HepG2 (cell line): Measurements from ENCODE around the gene NGFR. TPM values are rescaled to one million over a fixed set of nuclear protein-coding genes. Genes with fewer than 3 reads are reported as not detected.

ENCODE experiments used
- ELF1 ChIP-seq: sonication (generic); formaldehyde crosslinking; IDR thresholded peaks from 2 replicates; pipeline ENCODE4 v1.4.0; 2020; ENCODE audit warnings: missing genetic modification reagents
- FOXA3 ChIP-seq: IDR thresholded peaks from 2 replicates; pipeline ENCODE4 v1.6.1; 2016; ENCODE audit warnings: missing genetic modification reagents, missing compliant biosample characterization
- HMG20A ChIP-seq: IDR thresholded peaks from 2 replicates; pipeline ENCODE4 v1.6.1; 2016; ENCODE audit warnings: borderline replicate concordance
- HMGXB4 ChIP-seq, 2 experiments: sonication (generic) in 1 of 2; formaldehyde crosslinking in 1 of 2; IDR thresholded peaks; 2 replicates each; pipeline versions ENCODE4 v1.4.0 to v1.6.1; 2018 to 2020; ENCODE audit warnings: missing genetic modification reagents in 2 of 2, borderline replicate concordance in 1 of 2, low read depth in 1 of 2, mild to moderate bottlenecking in 1 of 2, missing biosample characterization in 1 of 2
- JUNB ChIP-seq: sonication (generic); formaldehyde crosslinking; IDR thresholded peaks from 2 replicates; pipeline ENCODE4 v1.8.0; 2022; ENCODE audit warnings: missing genetic modification reagents, mild to moderate bottlenecking, borderline replicate concordance
- KAT7 ChIP-seq: IDR thresholded peaks from 2 replicates; pipeline ENCODE4 v1.6.1; 2018; ENCODE audit warnings: borderline replicate concordance, missing compliant biosample characterization
- MAFF ChIP-seq: IDR thresholded peaks from 2 replicates; pipeline ENCODE4 v1.6.1; 2011; ENCODE audit warnings: low read depth, low read length, improper control_type of control experiment
- MAFK ChIP-seq, 2 experiments: IDR thresholded peaks in 1 of 2; conservative IDR thresholded peaks in 1 of 2; 2 replicates each; pipeline ENCODE4 v1.6.1; 2011; ENCODE audit warnings: improper control_type of control experiment in 2 of 2, low read length in 2 of 2
- RXRB ChIP-seq: IDR thresholded peaks from 2 replicates; pipeline ENCODE4 v1.6.1; 2016; ENCODE audit warnings: borderline replicate concordance, missing genetic modification reagents, missing compliant biosample characterization
- SMYD3 ChIP-seq: sonication (generic); formaldehyde crosslinking; IDR thresholded peaks from 2 replicates; pipeline ENCODE4 v1.8.1; 2023; ENCODE audit warnings: mild to moderate bottlenecking, missing genetic modification reagents
- ZBTB42 ChIP-seq: sonication (generic); formaldehyde crosslinking; IDR thresholded peaks from 2 replicates; pipeline ENCODE4 v1.5.0; 2020; ENCODE audit warnings: mild to moderate bottlenecking, missing genetic modification reagents
- ZFP36 ChIP-seq: fragments of 150-350 bp; IDR thresholded peaks from 2 replicates; pipeline ENCODE4 v1.6.1; 2018; ENCODE audit warnings: borderline replicate concordance, low read length, low read depth; ENCODE audit not compliant: partially characterized antibody
- ZNF138 ChIP-seq: sonication (generic); formaldehyde crosslinking; IDR thresholded peaks from 2 replicates; pipeline ENCODE4 v1.5.0; 2020; ENCODE audit warnings: mild to moderate bottlenecking, low read depth, missing genetic modification reagents
- ZNF205 ChIP-seq: IDR thresholded peaks from 2 replicates; pipeline ENCODE4 v1.6.1; 2018; ENCODE audit warnings: missing biosample characterization, missing genetic modification reagents
- ZNF251 ChIP-seq: sonication (generic); formaldehyde crosslinking; IDR thresholded peaks from 2 replicates; pipeline ENCODE4 v1.9.0; 2021; ENCODE audit warnings: mild to moderate bottlenecking, missing genetic modification reagents
- ZNF570 ChIP-seq: sonication (generic); formaldehyde crosslinking; IDR thresholded peaks from 2 replicates; pipeline ENCODE4 v1.4.0; 2020; ENCODE audit warnings: mild to moderate bottlenecking, missing genetic modification reagents, borderline replicate concordance
- ZNF780A ChIP-seq: sonication (generic); formaldehyde crosslinking; IDR thresholded peaks from 2 replicates; pipeline ENCODE4 v1.8.0; 2022; ENCODE audit warnings: mild to moderate bottlenecking, missing genetic modification reagents, moderate library complexity
- polyA plus RNA-seq, 8 experiments: library from polyadenylated mRNA; depleted of rRNA in 3 of 8; stranded (reverse) in 7 of 8; unstranded in 1 of 8; fragments of >200 nt; fragmentation: Illumina TruSeq in 4 of 8; extraction: Trizol in 4 of 8; gene quantifications; 2 replicates each; pipeline versions ENCODE4 v1.2.1 to v1.2.3, GENCODE V29; 2011 to 2016; ENCODE audit warnings: low read depth in 4 of 8, missing spikeins in 1 of 8, mixed read lengths in 1 of 8; ENCODE audit not compliant: insufficient read depth in 1 of 8
- total RNA-seq, 5 experiments: library from RNA; depleted of rRNA; stranded (reverse); fragments of >200 nt; fragmentation: Illumina TruSeq; extraction: Trizol; gene quantifications; 2 replicates each; pipeline ENCODE4 v1.2.3, GENCODE V29; 2016; ENCODE audit warnings: low read depth in 1 of 5
- TF ChIP-seq, protein P1 (sequence below): sonication (generic); formaldehyde crosslinking; IDR thresholded peaks from 2 replicates; pipeline ENCODE4 v1.4.0; 2020; ENCODE audit warnings: missing genetic modification reagents, borderline replicate concordance
- TF ChIP-seq, protein P2 (sequence below): fragments of 450-650 bp; IDR thresholded peaks from 2 replicates; pipeline ENCODE4 v1.6.1; 2016
- TF ChIP-seq, protein P3 (sequence below): sonication (generic); formaldehyde crosslinking; conservative IDR thresholded peaks from 2 replicates; pipeline ENCODE4 v1.4.0; 2020; ENCODE audit warnings: missing genetic modification reagents
- TF ChIP-seq, protein P4 (sequence below): sonication (generic); formaldehyde crosslinking; conservative IDR thresholded peaks from 2 replicates; pipeline ENCODE4 v1.8.0; 2022; ENCODE audit warnings: low read depth, missing genetic modification reagents

Gene NGFR
- total and polyA plus RNA-seq, 2 of the 13 experiments (the other 11 are each of a cell fraction or from before 2014, with no cell fraction given): 1.1 to 1.8 TPM

DNA sequence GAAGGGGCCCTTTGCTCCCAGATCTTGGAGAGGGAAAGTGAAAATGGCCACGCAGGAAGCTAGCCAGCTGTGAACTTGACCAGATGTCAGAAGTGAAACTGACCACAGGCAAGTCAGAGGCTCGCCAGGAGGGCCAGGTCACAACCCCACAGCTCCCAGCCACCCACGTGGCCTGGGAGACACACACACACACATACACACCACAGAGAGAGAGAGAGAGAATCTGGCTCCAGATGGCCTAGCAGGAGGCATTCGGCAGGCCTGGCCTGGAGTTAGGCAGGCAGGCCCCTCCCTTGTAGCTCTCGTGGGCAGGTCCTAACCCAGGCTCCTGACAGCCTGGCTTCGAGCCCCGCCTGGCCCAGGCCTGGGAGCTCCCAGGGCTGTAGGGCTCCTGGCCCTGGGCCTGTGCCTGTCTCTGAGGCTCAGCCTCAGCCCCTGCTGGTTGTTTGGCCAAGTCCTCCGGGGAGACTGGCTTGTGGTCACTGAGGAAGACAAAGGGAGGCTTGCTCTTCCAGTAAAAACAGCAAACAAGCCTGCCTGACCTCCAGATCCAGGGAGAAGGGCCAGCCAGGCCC is 20.2 kb downstream of the NGFR start (continued):
- no peak for TF ChIP-seq MAFF
- no peak for TF ChIP-seq SMYD3 (CRISPR knock-in tag)
- peak; percentile 93; the same call in 1 of the 2 replicates for TF ChIP-seq ZBTB42
- TF ChIP-seq ZNF205: peak; percentile 46; the same call in 1 of the 2 replicates
- TF ChIP-seq, protein P1, sequence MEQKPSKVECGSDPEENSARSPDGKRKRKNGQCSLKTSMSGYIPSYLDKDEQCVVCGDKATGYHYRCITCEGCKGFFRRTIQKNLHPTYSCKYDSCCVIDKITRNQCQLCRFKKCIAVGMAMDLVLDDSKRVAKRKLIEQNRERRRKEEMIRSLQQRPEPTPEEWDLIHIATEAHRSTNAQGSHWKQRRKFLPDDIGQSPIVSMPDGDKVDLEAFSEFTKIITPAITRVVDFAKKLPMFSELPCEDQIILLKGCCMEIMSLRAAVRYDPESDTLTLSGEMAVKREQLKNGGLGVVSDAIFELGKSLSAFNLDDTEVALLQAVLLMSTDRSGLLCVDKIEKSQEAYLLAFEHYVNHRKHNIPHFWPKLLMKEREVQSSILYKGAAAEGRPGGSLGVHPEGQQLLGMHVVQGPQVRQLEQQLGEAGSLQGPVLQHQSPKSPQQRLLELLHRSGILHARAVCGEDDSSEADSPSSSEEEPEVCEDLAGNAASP: peak; percentile 55; the same call in 1 of the 2 replicates
- peak; percentile 57 to 64; a peak in 2 of 4 replicates for TF ChIP-seq HMGXB4 (CRISPR knock-in tag; IDR thresholded peaks at IDR 0.05; ENCODE audit: borderline replicate concordance in 1 of 2, low read depth in 1 of 2)
- peak; percentile 81 for TF ChIP-seq RXRB (CRISPR knock-in tag)
- 0 out of 2 replicates have a peak, but pooled peaks have one; percentile 66 for TF ChIP-seq KAT7 (CRISPR knock-in tag)
- TF ChIP-seq, protein P2, sequence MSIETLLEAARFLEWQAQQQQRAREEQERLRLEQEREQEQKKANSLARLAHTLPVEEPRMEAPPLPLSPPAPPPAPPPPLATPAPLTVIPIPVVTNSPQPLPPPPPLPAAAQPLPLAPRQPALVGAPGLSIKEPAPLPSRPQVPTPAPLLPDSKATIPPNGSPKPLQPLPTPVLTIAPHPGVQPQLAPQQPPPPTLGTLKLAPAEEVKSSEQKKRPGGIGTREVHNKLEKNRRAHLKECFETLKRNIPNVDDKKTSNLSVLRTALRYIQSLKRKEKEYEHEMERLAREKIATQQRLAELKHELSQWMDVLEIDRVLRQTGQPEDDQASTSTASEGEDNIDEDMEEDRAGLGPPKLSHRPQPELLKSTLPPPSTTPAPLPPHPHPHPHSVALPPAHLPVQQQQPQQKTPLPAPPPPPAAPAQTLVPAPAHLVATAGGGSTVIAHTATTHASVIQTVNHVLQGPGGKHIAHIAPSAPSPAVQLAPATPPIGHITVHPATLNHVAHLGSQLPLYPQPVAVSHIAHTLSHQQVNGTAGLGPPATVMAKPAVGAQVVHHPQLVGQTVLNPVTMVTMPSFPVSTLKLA: peak; percentile 78
- no peak for TF ChIP-seq ZNF251 (CRISPR knock-in tag)
- TF ChIP-seq JUNB (CRISPR knock-in tag): no peak
- peak; percentile 58; the same call in 1 of the 2 replicates for TF ChIP-seq HMG20A
- no peak for TF ChIP-seq ZNF570 (CRISPR knock-in tag)
- TF ChIP-seq ELF1 (CRISPR knock-in tag): no peak
- TF ChIP-seq ZFP36: no peak
- TF ChIP-seq ZNF138 (CRISPR knock-in tag): 0 out of 2 replicates have a peak, but pooled peaks have one; percentile 76
- TF ChIP-seq, protein P3, sequence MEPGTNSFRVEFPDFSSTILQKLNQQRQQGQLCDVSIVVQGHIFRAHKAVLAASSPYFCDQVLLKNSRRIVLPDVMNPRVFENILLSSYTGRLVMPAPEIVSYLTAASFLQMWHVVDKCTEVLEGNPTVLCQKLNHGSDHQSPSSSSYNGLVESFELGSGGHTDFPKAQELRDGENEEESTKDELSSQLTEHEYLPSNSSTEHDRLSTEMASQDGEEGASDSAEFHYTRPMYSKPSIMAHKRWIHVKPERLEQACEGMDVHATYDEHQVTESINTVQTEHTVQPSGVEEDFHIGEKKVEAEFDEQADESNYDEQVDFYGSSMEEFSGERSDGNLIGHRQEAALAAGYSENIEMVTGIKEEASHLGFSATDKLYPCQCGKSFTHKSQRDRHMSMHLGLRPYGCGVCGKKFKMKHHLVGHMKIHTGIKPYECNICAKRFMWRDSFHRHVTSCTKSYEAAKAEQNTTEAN (CRISPR knock-in tag): no peak
- TF ChIP-seq, protein P4, sequence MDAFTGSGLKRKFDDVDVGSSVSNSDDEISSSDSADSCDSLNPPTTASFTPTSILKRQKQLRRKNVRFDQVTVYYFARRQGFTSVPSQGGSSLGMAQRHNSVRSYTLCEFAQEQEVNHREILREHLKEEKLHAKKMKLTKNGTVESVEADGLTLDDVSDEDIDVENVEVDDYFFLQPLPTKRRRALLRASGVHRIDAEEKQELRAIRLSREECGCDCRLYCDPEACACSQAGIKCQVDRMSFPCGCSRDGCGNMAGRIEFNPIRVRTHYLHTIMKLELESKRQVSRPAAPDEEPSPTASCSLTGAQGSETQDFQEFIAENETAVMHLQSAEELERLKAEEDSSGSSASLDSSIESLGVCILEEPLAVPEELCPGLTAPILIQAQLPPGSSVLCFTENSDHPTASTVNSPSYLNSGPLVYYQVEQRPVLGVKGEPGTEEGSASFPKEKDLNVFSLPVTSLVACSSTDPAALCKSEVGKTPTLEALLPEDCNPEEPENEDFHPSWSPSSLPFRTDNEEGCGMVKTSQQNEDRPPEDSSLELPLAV (CRISPR knock-in tag): no peak
- peak; percentile 37; the same call in 1 of the 2 replicates for TF ChIP-seq FOXA3 (CRISPR knock-in tag)
- TF ChIP-seq MAFK (conservative IDR thresholded peaks at IDR 0.05 in 1 of 2, IDR thresholded peaks at IDR 0.05 in 1 of 2; ENCODE audit: low read length in 2 of 2): no peak
- no peak for TF ChIP-seq ZNF780A
